Measurements from ENCODE around the gene LYST.
"Not testable (repeated sequence)": the region's sequence is repeated elsewhere in the genome, so short reads cannot be mapped to it uniquely, and the experiment has no call there.

Gene LYST

GRCh38 chr1:235866205-235866912, at the start of gene LYST:
Gene LYST (minus strand): TSS chr1:235866906. CDS start chr1:235830417, 36,489 bp downstream.
- peak in 1 of 2 experiments; percentile 62 for DNase-seq

DNA sequence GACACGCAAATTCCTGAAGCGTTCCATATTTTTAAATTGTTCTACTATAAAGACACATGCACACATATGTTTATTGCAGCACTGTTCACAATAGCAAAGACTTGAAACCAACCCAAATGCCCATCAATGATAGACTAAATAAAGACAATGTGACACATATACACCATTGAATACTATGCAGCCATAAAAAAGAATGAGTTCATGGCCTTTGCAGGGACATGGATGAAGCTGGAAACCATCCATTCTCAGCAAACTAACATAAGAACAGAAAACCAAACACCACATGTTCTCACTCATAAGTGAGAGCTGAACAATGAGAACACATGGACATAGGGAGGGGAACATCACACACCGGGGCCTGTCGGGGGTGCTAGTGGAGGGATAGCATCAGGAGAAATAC, 48.8 kb upstream of the LYST start:
- DNase-seq, result not testable (repeated sequence)

- no peak for DNase-seq
Measured at GRCh38 chr1:235913311-235913710, 46.6 kb upstream of the LYST start.

GRCh38 chr1:235911876-235912275, 45.2 kb upstream of the LYST start:
- no peak for DNase-seq

GRCh38 chr1:235911300-235911662, 44.6 kb upstream of the LYST start:
- no peak for DNase-seq

- DNase-seq, result peak; percentile 38 to 56
Measured at GRCh38 chr1:235910357-235911299, 43.9 kb upstream of the LYST start.

DNA sequence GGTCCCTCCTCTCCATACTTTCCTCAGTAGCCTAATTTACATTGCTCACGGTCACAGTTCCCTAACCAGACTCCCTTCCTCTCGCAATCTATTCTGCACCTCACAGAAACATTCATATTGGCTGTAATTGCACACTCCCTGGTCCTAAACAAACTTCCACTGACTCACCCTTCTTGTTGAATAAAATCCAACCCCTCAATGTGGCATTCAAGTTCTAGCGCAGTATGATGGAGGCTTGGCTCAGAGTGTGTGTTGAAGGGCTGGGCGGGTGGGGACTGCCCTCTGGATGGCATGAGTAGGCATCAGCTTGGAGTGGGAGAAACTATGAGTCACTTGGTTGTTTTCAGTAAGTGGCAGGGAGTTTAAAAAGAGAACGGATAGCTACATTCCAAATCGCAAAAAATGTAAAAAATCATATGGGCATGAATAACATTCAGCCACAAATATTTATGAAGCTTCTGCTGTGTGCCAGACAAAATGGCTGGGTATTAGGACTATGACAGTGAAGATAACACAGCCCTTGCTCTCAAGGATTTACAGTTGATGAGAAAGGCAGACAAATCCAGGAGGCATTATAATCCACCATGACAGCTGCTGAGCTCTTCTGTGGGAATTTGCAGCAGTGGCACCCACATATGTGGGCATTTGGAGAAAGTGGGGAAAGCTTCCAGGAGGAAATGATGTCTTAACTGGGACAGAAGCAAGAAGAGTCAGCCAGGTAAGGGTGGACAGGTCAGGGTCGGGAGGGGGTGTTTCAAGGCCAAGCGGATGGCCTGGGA, 42.2 kb upstream of the LYST start:
- peak in 1 of 2 experiments; percentile 77 for DNase-seq

DNA sequence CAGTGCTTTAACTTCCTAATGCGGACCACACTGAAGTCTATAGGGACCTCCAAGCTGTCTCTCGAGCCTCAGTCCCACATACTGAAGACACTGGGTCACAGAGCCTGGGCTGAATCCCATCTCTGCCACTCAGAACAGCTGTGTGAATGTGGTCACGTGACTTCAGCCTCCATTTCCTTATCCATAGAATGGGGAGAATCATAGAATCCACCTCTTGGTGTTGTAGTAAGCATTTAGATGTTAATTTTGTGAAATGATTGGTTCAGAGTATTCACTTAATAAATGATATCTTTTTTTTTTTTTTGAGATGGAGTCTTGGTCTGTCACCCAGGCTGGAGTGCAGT, 41.2 kb upstream of the LYST start:
- DNase-seq, result no peak

DNA sequence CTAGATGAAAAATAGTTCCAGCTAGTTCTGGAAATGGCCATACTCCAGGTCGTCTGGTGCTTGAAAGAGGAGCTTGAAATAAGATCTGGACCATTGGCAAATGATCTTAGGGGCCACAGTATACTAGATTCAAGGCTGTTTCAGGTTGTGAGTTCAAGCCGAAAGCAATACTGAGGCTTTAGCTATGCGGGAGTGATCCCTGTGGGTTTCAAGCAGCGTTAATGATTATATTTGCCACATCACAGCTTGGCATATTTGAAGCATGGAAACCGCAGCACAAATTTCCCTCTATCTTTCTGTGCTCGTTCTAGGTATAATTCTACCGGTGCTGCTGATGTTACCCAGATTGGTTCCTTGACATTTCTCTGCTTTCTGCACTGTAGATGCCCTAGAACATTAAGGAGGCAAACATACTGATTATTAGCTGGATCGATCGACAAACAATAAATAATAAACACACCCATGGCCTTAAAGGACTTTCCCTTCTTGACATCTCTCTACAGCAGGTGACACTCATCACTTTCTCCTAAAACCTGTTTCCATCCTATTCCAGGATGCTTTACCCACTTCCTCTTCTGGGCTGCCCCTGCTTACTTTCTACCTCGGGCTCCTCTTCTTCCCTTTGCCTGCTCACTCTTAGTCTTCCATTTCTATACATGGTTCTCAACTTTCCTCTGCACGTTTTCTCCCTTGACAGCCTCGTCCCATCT, 40.6 kb upstream of the LYST start:
- no peak for DNase-seq

DNA sequence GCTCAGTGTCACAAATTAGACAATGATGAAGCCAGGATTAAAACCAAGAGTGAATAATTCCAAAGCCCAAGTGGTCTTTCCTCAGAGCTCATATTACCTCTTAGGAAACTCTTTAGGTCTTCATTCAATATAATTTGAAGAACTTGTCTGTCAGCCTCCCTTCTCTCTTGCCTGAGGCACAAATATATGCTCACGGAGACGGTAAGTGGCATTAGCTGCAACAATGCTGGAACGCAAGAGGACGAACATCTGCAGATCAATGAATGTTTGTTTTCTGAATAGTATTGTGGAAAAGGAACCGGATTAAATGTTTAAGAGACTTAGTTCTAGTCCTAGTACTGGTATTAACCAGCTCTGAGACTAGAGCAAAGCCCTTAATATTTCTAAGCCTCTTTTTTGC, 39.7 kb upstream of the LYST start:
- no peak for DNase-seq

GRCh38 chr1:235903809-235904208, 37.1 kb upstream of the LYST start:
- DNase-seq, result not testable (repeated sequence)

DNA sequence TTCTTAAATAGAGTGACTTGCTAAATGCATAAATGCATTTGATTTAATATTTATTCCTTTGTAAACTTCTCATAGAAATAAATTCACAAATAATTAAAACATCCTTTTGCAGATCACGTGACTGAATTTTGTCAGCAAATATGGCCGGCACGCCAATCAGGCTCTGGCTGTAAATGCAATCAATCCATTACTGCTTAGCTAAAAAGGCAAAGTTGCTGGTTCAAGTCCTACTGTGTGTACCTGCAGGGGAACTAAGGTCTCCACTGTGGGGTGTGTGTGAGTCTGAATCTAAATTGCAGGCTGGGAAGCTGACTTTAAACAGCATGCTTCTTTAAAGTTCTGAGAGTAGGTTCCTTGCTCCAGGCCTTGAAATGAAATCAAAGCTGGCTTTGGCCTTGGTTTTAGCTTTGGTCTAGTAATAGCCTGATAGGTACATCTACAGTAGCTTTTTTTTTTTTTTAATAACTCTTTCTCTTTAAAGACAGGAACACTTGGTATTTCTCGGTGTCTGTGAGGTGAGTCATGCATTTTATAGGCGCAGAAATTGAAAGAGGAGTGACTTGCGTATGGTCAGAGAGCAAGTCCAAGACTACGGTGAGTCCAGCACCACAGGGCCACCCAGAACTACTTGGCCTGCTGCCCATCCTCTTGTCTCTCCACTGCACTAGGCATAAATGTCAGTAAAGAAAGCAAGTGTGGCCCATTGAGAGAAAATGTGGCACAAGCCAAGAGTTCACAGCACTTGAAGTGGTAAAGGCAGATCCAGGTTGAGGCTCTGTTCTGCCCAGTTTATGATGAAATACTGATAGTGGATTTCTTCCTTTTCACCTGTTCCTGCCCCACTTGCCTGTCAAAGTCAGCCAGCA, 36.2 kb upstream of the LYST start:
- no peak for DNase-seq

DNA sequence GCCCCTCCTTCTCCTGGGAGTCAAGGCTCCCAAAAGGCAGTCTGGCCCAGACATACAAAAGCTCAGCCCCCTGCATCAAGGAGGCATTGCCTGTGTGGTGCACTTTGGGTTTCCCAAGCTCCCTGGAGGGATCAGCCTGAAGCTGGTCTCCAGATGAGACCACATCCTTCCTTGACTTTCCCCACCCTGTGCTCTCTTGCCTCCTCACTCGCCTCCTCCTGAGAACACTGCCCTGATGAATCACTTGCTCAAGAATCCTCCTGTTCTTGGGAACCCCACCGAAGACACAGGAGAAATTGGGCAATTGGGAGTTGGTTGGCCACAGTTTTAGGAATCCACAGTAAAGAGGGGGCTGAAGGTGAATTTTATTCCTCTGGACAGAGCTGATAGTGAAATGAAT, 34.8 kb upstream of the LYST start:
- DNase-seq, result no peak

GRCh38 chr1:235898126-235898525, 31.4 kb upstream of the LYST start:
- DNase-seq, result no peak

DNA sequence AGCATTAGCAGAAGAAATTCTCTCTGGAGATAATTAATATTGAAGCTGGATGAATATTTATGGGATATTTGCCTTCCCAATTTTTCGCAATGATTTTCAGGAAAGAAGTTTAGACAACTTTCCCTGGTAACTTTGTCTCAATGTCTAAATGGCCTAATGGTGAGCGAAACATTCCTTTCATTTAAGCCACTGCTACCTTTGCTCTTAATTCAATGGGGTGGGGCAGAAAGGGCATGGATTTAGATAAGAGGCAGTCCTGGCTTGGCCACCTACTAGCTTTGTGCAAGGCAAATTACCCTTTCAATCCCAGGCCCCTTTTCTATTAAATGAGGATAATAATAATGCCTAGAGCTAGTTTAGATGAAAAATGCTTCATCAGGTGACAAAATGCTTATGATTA, 27.1 kb upstream of the LYST start:
- DNase-seq, result no peak

DNA sequence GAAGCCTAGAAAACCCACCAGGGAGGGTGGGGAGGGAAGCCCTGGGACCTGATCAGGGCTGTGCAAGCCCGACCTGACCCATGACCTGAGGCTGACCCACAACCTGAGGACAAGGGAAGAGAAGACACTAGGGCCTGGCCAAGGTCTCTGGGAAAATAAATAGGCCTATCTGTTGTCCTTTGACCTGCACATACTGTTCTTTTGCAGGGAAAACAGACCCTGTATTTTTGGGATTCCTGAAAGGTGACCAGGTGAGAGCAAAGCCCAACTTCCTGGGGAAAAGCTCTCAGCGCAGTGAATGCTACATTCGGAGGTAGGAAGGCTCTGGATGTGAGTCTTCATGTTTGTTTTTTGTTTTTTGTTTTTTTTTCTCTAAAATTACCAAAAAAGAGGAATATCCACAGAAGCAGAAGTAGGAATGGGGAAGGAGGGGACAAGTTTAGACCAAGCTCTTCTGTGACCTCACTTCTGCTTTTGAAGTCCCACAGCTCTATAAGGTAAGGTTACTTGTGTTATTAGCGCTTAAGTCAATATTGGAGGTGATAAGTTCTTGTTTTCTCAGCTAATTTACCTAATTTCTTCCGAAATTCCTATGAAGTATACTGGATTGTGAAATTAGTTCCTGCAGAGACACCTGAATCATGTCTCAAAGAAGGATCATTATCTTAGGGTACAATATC, 26.2 kb upstream of the LYST start:
- DNase-seq, result no peak

GRCh38 chr1:235892202-235892601, 25.5 kb upstream of the LYST start:
- no peak for DNase-seq

GRCh38 chr1:235888119-235888643, 21.5 kb upstream of the LYST start:
- DNase-seq, result no peak

DNA sequence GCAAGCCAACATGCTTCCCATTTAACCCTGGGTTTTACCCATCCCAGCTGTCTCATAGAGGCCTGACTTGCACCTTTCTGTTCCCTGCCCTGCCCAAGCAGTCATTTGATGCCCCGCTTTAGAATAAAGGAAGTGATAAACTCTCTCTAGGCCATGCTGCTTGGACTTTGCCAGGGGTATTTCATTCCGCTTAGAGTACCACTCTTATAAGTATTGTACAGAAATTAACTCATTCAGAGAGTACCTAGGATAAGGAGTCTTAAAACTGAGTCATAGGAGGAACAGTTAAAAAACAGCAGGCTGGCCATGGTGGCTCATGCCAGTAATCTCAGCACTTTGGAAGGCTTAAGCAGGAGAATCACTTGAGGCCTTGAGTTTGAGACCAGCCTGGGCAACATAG, 21.0 kb upstream of the LYST start:
- no peak for DNase-seq

GRCh38 chr1:235885655-235886262, 19.1 kb upstream of the LYST start:
- no peak for DNase-seq

Measured in NCI-H446 (cell line).